Measurements from ENCODE around the gene SLC25A3.
"Not testable (repeated sequence)": the region's sequence is repeated elsewhere in the genome, so short reads cannot be mapped to it uniquely, and the experiment has no call there.

SLC25A3 gene

DNA sequence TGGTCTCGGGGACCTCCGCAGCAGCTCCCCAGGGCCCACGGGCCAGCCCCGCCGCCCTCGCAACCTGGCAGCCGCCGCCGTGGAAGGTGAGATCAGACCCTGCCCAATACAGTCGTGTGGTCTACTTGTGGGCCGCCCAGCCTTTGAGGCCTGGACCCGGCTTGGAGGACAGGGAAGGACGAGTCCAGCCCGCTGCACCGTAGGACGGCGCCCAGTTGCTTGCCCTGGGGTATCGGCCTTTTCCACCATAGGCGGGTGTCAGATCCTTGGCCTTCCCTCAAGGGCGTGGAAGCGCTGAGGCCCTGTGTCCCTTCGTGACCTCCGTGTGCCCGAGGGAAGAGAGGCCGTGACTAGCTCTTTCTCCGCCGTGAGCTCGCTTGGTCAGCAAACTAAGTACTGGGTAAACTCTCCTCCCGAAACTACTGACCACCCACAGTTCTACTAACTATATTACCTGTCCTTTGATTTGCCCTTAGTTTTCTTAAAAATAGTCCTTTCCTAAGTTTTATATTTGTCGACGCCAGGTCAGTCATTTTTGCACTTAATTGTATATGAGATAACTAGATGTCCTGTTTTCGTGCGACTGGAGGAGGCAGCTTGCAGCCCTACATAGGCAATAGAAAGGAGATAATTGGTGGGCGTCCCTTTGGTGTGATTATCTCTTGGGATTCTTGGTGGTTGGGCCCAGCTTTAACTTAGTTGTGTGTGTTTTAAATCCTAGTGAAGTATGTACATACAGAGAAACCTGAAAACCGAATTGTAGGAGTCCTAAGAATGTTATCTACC lies 757 bp downstream of the SLC25A3 start:
- H3K4me3 ChIP-seq (ENCODE audit: low read depth, low read length), result peak overlapping the region; percentile 92

GRCh38 chr12:98595243-98595988 lies 1.9 kb downstream of the SLC25A3 start:
- peak overlapping the region; percentile 92 for H3K4me3 ChIP-seq (ENCODE audit: low read depth, low read length)
- no peak for TF ChIP-seq CTCF (IDR thresholded peaks at IDR 0.05; ENCODE audit: low read depth, low read length)

More for the DNA sequence above, 757 bp downstream of the SLC25A3 start:
- no peak for TF ChIP-seq CTCF (IDR thresholded peaks at IDR 0.05; ENCODE audit: low read depth, low read length)

DNA sequence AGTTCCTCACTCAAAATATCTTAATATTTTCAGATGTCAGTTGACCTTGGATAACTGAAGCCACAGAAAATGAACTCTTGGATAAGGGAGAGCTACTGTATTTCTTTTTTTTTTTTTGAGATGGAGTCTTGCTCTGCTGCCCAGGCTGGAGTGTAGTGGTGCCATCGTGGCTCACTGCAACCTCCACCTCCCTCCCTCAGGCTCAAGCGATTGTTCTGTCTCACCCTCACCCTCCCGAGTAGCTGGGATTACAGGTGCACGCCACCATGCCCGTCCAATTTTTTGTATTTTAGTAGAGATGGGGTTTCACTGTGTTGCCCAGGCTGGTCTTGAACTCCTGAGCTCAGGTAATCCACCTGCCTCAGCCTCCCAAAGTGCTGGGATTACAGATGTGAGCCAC lies 3.8 kb downstream of the SLC25A3 start:
- H3K4me3 ChIP-seq (ENCODE audit: low read depth, low read length), result not testable (repeated sequence)

GRCh38 chr12:98601924-98602323 lies 8.4 kb downstream of the SLC25A3 start:
- TF ChIP-seq CTCF (IDR thresholded peaks at IDR 0.05; ENCODE audit: low read depth, low read length), result no peak

GRCh38 chr12:98606359-98606988 lies 13.0 kb downstream of the SLC25A3 start:
- H3K4me3 ChIP-seq (ENCODE audit: low read depth, low read length), result no peak overlapping the region
- no peak for TF ChIP-seq CTCF (IDR thresholded peaks at IDR 0.05; ENCODE audit: low read depth, low read length)

More at GRCh38 chr12:98601924-98602323, 8.4 kb downstream of the SLC25A3 start:
- H3K4me3 ChIP-seq (ENCODE audit: low read depth, low read length), result no peak overlapping the region

GRCh38 chr12:98610596-98610995 lies 17.1 kb downstream of the SLC25A3 start:
- TF ChIP-seq CTCF (IDR thresholded peaks at IDR 0.05; ENCODE audit: low read depth, low read length), result no peak
- no peak overlapping the region for H3K4me3 ChIP-seq (ENCODE audit: low read depth, low read length)

- H3K4me3 ChIP-seq (ENCODE audit: low read depth, low read length), result no peak overlapping the region
- TF ChIP-seq CTCF (IDR thresholded peaks at IDR 0.05; ENCODE audit: low read depth, low read length), result no peak
Observed at GRCh38 chr12:98612696-98613334, 19.3 kb downstream of the SLC25A3 start.
